GM12865 (cell line): ENCODE measurements around the gene FKBP4.

Experiments used
- DNase-seq: peaks from one replicate; pipeline ENCODE4 v3.0.0; 2010; ENCODE audit warnings: low read depth
- H3K4me3 ChIP-seq: 2 replicates; pipeline ENCODE4 v1.5.1; 2011; ENCODE audit warnings: mild to moderate bottlenecking, low read depth, low read length, control low read depth
- CTCF ChIP-seq: IDR thresholded peaks from 2 replicates; pipeline ENCODE4 v1.5.1; 2011; ENCODE audit warnings: low read length, control low read depth, low read depth, inconsistent platforms; ENCODE audit not compliant: insufficient read depth; ENCODE audit errors: missing control alignments

Gene FKBP4

GRCh38 chr12:2833810-2834209 lies 39.0 kb downstream of the FKBP4 start:
- TF ChIP-seq CTCF = no peak
- DNase-seq = no peak
- no peak overlapping the region for H3K4me3 ChIP-seq

- TF ChIP-seq CTCF = no peak
Measured at GRCh38 chr12:2834581-2835491, 40.1 kb downstream of the FKBP4 start, which contains the start of gene NRIP2. Gene NRIP2 (minus strand): TSS chr12:2835035. CDS start chr12:2834983, 52 bp downstream.

GRCh38 chr12:2835691-2836403 lies 41.1 kb downstream of the FKBP4 start:
- H3K4me3 ChIP-seq = no peak overlapping the region
- DNase-seq = no peak
- TF ChIP-seq CTCF = no peak

More at GRCh38 chr12:2834581-2835491, 40.1 kb downstream of the FKBP4 start, which contains the start of gene NRIP2:
- no peak for DNase-seq
- H3K4me3 ChIP-seq = no peak within 1 kb of the TSS

- no peak overlapping the region for H3K4me3 ChIP-seq
- TF ChIP-seq CTCF = no peak
- no peak for DNase-seq
Measured at GRCh38 chr12:2836574-2836973, 41.8 kb downstream of the FKBP4 start.

- no peak for DNase-seq
- no peak for TF ChIP-seq CTCF
- no peak overlapping the region for H3K4me3 ChIP-seq
Measured at GRCh38 chr12:2841056-2841650, 46.4 kb downstream of the FKBP4 start.

- H3K4me3 ChIP-seq = no peak overlapping the region
- no peak for DNase-seq
- TF ChIP-seq CTCF = no peak
Measured at GRCh38 chr12:2842948-2843347, 48.2 kb downstream of the FKBP4 start.
